IMR-90 (cell line): ENCODE results near the gene FEV.

Source experiments
- BHLHE40 ChIP-seq: fragments of 150-350 bp; IDR thresholded peaks from 2 replicates; pipeline ENCODE4 v1.6.1; 2016; ENCODE audit warnings: mild to moderate bottlenecking, low read depth, low read length
- CEBPB ChIP-seq: IDR thresholded peaks from 2 replicates; pipeline ENCODE4 v1.6.1; 2012; ENCODE audit warnings: low read depth, low read length, improper control_type of control experiment
- MAZ ChIP-seq: IDR thresholded peaks from 2 replicates; pipeline ENCODE4 v1.6.1; 2012; ENCODE audit warnings: low read depth, mild to moderate bottlenecking, low read length, improper control_type of control experiment, moderate library complexity, borderline replicate concordance
- NFE2L2 ChIP-seq: fragments of 150-350 bp; IDR thresholded peaks from 2 replicates; pipeline ENCODE4 v1.6.1; 2016; ENCODE audit warnings: low read depth, mild to moderate bottlenecking, low read length
- POLR2A ChIP-seq: IDR thresholded peaks from 2 replicates; pipeline ENCODE4 v1.6.1; 2012; ENCODE audit warnings: mild to moderate bottlenecking, low read depth, low read length
- RAD21 ChIP-seq: IDR thresholded peaks from 2 replicates; pipeline ENCODE4 v1.6.1; 2012; ENCODE audit warnings: low read length, improper control_type of control experiment
- RCOR1 ChIP-seq: IDR thresholded peaks from 2 replicates; pipeline ENCODE4 v1.6.1; 2012; ENCODE audit warnings: mild to moderate bottlenecking, low read length, improper control_type of control experiment; ENCODE audit not compliant: insufficient replicate concordance
- SMC3 ChIP-seq: fragments of 150-350 bp; IDR thresholded peaks from 2 replicates; pipeline ENCODE4 v1.6.1; 2016; ENCODE audit warnings: low read depth, mild to moderate bottlenecking, antibody characterized with exemption, low read length, moderate library complexity
- TF ChIP-seq, protein P1 (sequence below): conservative IDR thresholded peaks from 2 replicates; pipeline ENCODE4 v1.5.1; 2012; ENCODE audit warnings: mild to moderate bottlenecking, low read depth, low read length, improper control_type of control experiment

DNA sequence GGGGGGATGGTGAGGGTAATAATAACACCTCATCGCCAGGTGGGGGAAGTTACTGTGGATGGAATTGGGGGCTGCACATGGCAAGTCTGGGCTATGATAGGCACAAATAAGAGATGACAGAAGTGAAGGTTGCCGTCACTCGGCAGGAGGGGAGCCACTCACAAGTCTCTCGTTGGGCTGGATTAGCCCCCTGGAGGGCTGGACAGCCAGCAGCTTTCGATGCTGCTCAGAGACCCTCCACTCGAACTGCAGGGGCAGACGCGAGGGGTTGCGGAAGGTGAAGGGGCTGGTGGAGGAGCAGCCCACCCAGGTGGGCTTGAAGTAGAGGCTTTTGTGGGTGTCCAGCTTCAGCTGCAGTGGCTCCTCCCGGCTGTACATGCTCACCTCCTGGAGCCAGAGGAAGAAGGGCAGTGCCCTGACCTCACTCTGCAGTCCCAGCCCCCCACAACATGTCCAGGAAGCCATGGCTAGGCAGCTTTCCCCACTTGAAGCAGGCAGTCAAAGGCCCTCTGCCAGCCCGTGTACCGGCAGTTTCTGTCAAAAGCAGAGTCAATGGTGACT is 38.1 kb upstream of the FEV start:
- no peak for TF ChIP-seq POLR2A
- TF ChIP-seq, protein P1, sequence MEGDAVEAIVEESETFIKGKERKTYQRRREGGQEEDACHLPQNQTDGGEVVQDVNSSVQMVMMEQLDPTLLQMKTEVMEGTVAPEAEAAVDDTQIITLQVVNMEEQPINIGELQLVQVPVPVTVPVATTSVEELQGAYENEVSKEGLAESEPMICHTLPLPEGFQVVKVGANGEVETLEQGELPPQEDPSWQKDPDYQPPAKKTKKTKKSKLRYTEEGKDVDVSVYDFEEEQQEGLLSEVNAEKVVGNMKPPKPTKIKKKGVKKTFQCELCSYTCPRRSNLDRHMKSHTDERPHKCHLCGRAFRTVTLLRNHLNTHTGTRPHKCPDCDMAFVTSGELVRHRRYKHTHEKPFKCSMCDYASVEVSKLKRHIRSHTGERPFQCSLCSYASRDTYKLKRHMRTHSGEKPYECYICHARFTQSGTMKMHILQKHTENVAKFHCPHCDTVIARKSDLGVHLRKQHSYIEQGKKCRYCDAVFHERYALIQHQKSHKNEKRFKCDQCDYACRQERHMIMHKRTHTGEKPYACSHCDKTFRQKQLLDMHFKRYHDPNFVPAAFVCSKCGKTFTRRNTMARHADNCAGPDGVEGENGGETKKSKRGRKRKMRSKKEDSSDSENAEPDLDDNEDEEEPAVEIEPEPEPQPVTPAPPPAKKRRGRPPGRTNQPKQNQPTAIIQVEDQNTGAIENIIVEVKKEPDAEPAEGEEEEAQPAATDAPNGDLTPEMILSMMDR, result no peak
- no peak for TF ChIP-seq RCOR1
- TF ChIP-seq SMC3, result no peak
- no peak for TF ChIP-seq NFE2L2
- no peak for TF ChIP-seq BHLHE40
- TF ChIP-seq CEBPB, result no peak
- no peak for TF ChIP-seq RAD21
- TF ChIP-seq MAZ, result no peak
